Ectodermal cell (in vitro differentiated cells): ENCODE data around the gene ADISSP.
A peak's percentile ranks its signal among the peaks of the same experiment; 100 is the strongest.

Experiments
- H3K27ac ChIP-seq: 2 replicates; pipeline ENCODE4 v1.7.0; 2013; ENCODE audit warnings: mild to moderate bottlenecking, low read depth, low read length; ENCODE audit not compliant: insufficient read depth, poor library complexity, severe bottlenecking
- H3K27me3 ChIP-seq: 2 replicates; pipeline ENCODE4 v1.7.0; 2013; ENCODE audit warnings: mild to moderate bottlenecking, low read length; ENCODE audit not compliant: insufficient read depth, control insufficient read depth, poor library complexity, severe bottlenecking
- H3K36me3 ChIP-seq: one replicate; pipeline ENCODE4 v1.7.0; 2013; ENCODE audit warnings: low read length; ENCODE audit not compliant: control insufficient read depth, insufficient read depth
- H3K4me1 ChIP-seq: one replicate; pipeline ENCODE4 v1.7.0; 2013; ENCODE audit warnings: low read length; ENCODE audit not compliant: control insufficient read depth, insufficient read depth
- H3K4me3 ChIP-seq: 2 replicates; pipeline ENCODE4 v1.7.0; 2013; ENCODE audit warnings: low read depth, low read length, control low read depth; ENCODE audit not compliant: insufficient read depth
- H3K9me3 ChIP-seq: 2 replicates; pipeline ENCODE4 v1.7.0; 2013; ENCODE audit warnings: mild to moderate bottlenecking, low read length, moderate library complexity; ENCODE audit not compliant: control insufficient read depth
- WGBS, 2 experiments: methylation state at CpG; one replicate each; pipeline ENCODE4 v1.1.7; 2013; ENCODE audit warnings: missing lambda C conversion rate in 2 of 2; 5-methylcytosine and 5-hydroxymethylcytosine counted together

The ADISSP gene

GRCh38 chr20:3755269-3755668, 12.3 kb downstream of the ADISSP start:
- Histone ChIP-seq H3K9me3 (no peaks in the 10 kb centered on the region), H3K27ac (no peak overlapping the region), H3K4me1 (peaks cover 8% of the 10 kb centered on the region), H3K36me3 (no peaks in the 10 kb centered on the region), H3K4me3 (no peak overlapping the region), H3K27me3 (peaks cover 28% of the 10 kb centered on the region)
- 90 to 93% methylated on average over 7 of the region's 7 CpGs for WGBS, 2 experiments

GRCh38 chr20:3754276-3754630, 13.3 kb downstream of the ADISSP start:
- H3K36me3 ChIP-seq: no peaks in the 10 kb centered on the region
- H3K27ac ChIP-seq: no peak overlapping the region
- H3K27me3 ChIP-seq: peaks cover 38% of the 10 kb centered on the region
- H3K4me3 ChIP-seq: no peak overlapping the region
- H3K4me1 ChIP-seq: peaks cover 12% of the 10 kb centered on the region
- WGBS, 2 experiments: 95% methylated on average over 16 of the region's 16 CpGs
- no peaks in the 10 kb centered on the region for H3K9me3 ChIP-seq

DNA sequence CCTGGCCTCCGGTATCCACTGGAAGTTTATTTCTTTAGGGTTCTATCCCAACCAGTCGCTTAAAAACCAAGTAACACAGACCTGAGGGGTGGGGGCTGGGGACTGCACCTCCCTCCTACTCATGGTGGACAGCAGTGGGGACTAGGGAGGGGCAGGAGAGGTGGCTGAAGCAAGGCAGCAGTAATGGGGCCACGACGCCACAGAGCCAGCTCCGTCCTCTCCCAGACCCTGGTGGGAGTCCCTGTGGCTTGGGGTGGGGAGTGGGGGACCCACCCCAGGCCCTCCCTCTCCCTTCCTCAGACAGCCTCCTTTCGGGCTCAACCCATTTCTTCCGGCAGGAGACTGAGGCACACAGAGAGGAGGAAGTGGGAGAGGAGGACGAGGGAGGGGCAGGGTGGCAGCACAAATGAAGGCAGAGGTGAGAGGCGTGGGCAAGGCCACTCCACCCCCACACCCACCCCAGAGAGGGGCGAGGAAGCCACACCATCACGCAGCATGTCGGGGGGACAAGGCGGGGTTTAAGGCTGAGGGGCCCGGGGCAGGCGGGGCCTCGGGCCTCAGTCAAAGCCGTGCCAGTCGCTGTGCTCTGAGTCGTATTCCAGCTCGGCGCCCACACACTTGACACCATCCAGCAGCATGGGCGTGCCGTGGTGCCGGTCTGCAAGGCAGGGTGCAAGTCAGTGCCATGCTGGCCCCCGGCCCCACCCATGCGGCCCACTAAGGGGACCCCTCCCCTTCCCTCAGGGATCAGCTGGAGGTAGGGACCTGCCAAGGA, 13.9 kb downstream of the ADISSP start:
- 90 to 93% methylated on average over 23 to 26 of the region's 26 CpGs for WGBS, 2 experiments
- H3K4me3 ChIP-seq: no peak overlapping the region
- peaks cover 44% of the 10 kb centered on the region for H3K27me3 ChIP-seq
- H3K36me3 ChIP-seq: no peaks in the 10 kb centered on the region
- no peak overlapping the region for H3K27ac ChIP-seq
- H3K9me3 ChIP-seq: no peaks in the 10 kb centered on the region
- H3K4me1 ChIP-seq: peaks cover 12% of the 10 kb centered on the region

DNA sequence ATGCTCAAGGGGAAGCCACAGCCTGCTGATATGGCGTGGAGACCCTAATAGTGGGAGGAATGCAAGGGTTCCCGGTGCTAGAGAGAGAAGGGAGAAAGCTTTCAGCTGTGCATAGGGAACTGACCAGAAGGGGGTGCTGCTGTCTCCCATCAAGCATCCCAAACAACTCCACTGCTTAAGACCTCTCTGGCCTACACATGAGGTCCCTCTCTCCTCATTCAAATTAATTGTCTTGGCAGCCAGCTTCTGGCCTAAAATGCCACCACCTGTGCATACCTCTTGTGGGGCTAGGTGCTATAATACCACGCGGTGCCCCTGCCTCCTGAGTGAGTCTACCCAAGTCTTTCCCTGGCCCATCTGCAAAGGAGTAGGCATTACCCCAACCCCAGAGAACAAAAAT, 14.5 kb downstream of the ADISSP start:
- H3K9me3 ChIP-seq: no peaks in the 10 kb centered on the region
- no peak overlapping the region for H3K27ac ChIP-seq
- WGBS, 2 experiments: 29 to 39% methylated on average over 4 of the region's 4 CpGs
- H3K4me1 ChIP-seq: peaks cover 12% of the 10 kb centered on the region
- H3K27me3 ChIP-seq: peaks cover 49% of the 10 kb centered on the region
- H3K4me3 ChIP-seq: no peak overlapping the region
- no peaks in the 10 kb centered on the region for H3K36me3 ChIP-seq

GRCh38 chr20:3752386-3752759, 15.2 kb downstream of the ADISSP start:
- H3K4me1 ChIP-seq: peaks cover 12% of the 10 kb centered on the region
- H3K9me3 ChIP-seq: no peaks in the 10 kb centered on the region
- H3K4me3 ChIP-seq: peak overlapping the region; percentile 40
- H3K27me3 ChIP-seq: peaks cover 57% of the 10 kb centered on the region
- no peak overlapping the region for H3K27ac ChIP-seq
- no peaks in the 10 kb centered on the region for H3K36me3 ChIP-seq
- WGBS, 2 experiments: 45 to 47% methylated on average over 13 of the region's 13 CpGs

DNA sequence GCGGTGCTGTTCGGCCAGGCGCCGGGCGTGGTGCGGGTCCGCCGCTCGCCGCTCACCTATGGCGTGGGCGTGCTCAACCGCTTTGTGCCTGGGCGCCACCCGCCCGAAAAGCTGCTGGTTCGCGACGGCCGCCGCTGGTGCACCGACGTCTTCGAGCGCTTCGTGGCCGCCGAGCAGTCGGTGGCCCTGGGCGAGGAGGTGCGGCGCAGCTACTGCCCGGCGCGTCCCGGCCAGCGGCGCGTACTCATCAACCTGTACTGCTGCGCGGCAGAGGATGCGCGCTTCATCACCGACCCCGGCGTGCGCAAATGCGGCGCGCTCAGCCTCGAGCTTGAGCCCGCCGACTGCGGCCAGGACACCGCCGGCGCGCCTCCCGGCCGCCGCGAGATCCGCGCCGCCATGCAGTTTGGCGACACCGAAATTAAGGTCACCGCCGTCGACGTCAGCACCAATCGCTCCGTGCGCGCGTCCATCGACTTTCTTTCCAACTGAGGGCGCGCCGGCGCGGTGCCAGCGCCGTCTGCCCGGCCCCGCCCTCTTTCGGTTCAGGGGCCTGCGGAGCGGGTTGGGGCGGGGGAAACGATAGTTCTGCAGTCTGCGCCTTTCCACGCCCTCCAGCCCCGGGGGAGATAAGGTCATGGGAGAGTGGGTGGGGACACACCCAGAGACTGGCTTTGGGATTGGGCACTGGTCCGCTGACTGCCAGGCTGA, 15.7 kb downstream of the ADISSP start:
- Histone ChIP-seq H3K36me3 (no peaks in the 10 kb centered on the region), H3K27me3 (peaks cover 58% of the 10 kb centered on the region), H3K9me3 (no peaks in the 10 kb centered on the region)

GRCh38 chr20:3751305-3751674, 16.3 kb downstream of the ADISSP start:
- H3K4me3 ChIP-seq: peak overlapping the region; percentile 40
- H3K4me1 ChIP-seq: peaks cover 12% of the 10 kb centered on the region
- no peak overlapping the region for H3K27ac ChIP-seq
- 28% methylated on average over 31 of the region's 31 CpGs for WGBS, 2 experiments
- no peaks in the 10 kb centered on the region for H3K36me3 ChIP-seq
- H3K9me3 ChIP-seq: no peaks in the 10 kb centered on the region
- H3K27me3 ChIP-seq: peaks cover 58% of the 10 kb centered on the region

More for the DNA sequence above, 15.7 kb downstream of the ADISSP start:
- WGBS, 2 experiments: 4% methylated on average over 95 of the region's 95 CpGs
- no peak overlapping the region for H3K27ac ChIP-seq
- peaks cover 12% of the 10 kb centered on the region for H3K4me1 ChIP-seq
- peak overlapping the region; percentile 40 for H3K4me3 ChIP-seq

GRCh38 chr20:3749689-3750531, 17.6 kb downstream of the ADISSP start:
- H3K9me3 ChIP-seq: no peaks in the 10 kb centered on the region
- 18% methylated on average over 72 of the region's 72 CpGs for WGBS, 2 experiments
- no peak overlapping the region for H3K4me3 ChIP-seq
- no peaks in the 10 kb centered on the region for H3K36me3 ChIP-seq
- H3K4me1 ChIP-seq: peaks cover 12% of the 10 kb centered on the region
- H3K27me3 ChIP-seq: peaks cover 66% of the 10 kb centered on the region
- no peak overlapping the region for H3K27ac ChIP-seq

DNA sequence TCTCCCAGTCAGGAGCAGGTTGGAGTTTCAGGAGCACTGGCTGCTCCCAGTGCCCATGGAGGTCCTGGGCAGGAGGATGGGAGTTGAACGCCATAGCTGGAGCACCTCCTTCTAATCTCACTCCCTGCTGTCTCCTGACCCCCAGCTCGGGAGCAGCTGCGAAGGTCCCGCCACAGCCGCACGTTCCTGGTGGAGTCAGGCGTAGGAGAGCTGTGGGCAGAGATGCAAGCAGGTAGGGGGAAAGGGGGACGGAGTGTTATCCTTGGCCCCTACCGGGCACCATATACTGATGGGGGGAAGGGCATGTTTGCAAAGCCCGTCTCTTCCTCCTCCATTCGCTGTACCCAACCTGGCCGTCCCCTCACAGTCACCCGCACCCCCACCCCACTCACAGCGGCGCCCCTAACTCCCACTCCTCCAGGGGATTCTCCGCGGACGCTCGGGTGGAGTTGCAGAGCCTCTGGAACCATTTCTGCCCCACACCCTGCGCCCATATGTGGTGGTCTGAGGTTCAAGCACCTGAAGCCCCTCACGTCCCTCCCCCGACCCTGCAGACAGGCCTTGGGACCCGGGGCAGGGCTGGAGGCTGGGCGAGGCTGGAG, 18.4 kb downstream of the ADISSP start:
- WGBS, 2 experiments: 83 to 85% methylated on average over 24 of the region's 24 CpGs
- no peaks in the 10 kb centered on the region for H3K9me3 ChIP-seq
- no peaks in the 10 kb centered on the region for H3K36me3 ChIP-seq
- peaks cover 12% of the 10 kb centered on the region for H3K4me1 ChIP-seq
- H3K4me3 ChIP-seq: no peak overlapping the region
- peaks cover 73% of the 10 kb centered on the region for H3K27me3 ChIP-seq
- H3K27ac ChIP-seq: no peak overlapping the region

- no peak overlapping the region for H3K4me3 ChIP-seq
- H3K27ac ChIP-seq: no peak overlapping the region
- H3K9me3 ChIP-seq: no peaks in the 10 kb centered on the region
- 92 to 94% methylated on average over 16 of the region's 16 CpGs for WGBS, 2 experiments
- H3K27me3 ChIP-seq: peaks cover 77% of the 10 kb centered on the region
- no peaks in the 10 kb centered on the region for H3K36me3 ChIP-seq
- H3K4me1 ChIP-seq: peaks cover 12% of the 10 kb centered on the region
Observed at GRCh38 chr20:3748073-3748472, 19.5 kb downstream of the ADISSP start.
